Vagina (tissue), 2 donors: ENCODE data around the gene APOL5.

Experiments
- CTCF ChIP-seq, 3 experiments: fragments of 450-650 bp in 2 of 3; fragments of 200-600 bp in 1 of 3; sonication (generic) in 1 of 3; IDR thresholded peaks; one replicate each; pipeline ENCODE4 v1.5.1; 2017 to 2019; ENCODE audit warnings: antibody characterized with exemption in 3 of 3, mild to moderate bottlenecking in 2 of 3, moderate library complexity in 2 of 3
- POLR2A ChIP-seq, 2 donors: fragments of 450-650 bp; IDR thresholded peaks; one replicate each; pipeline ENCODE4 v1.6.1; 2017; ENCODE audit warnings: antibody characterized with exemption in 2 of 2, mild to moderate bottlenecking in 2 of 2, moderate library complexity in 2 of 2
- POLR2AphosphoS5 ChIP-seq, 2 donors: sonication (generic); formaldehyde crosslinking; IDR thresholded peaks; one replicate each; pipeline ENCODE4 v1.9.0; 2017; ENCODE audit warnings: antibody characterized with exemption in 2 of 2, mild to moderate bottlenecking in 2 of 2, low read depth in 1 of 2; ENCODE audit not compliant: insufficient read depth in 1 of 2

- no peak for TF ChIP-seq CTCF (IDR thresholded peaks at IDR 0.05)
- TF ChIP-seq POLR2A (IDR thresholded peaks at IDR 0.05): no peak
- TF ChIP-seq POLR2AphosphoS5 (IDR thresholded peaks at IDR 0.05; ENCODE audit: insufficient read depth in 1 of 2, low read depth in 1 of 2): no peak
Measured at GRCh38 chr22:35684270-35684700, 33.4 kb upstream of the APOL5 start.
